GM12865 (cell line): ENCODE data around the gene SLC29A3.

Source experiments
- DNase-seq: peaks from one replicate; pipeline ENCODE4 v3.0.0; 2010; ENCODE audit warnings: low read depth
- H3K4me3 ChIP-seq: 2 replicates; pipeline ENCODE4 v1.5.1; 2011; ENCODE audit warnings: mild to moderate bottlenecking, low read depth, low read length, control low read depth
- CTCF ChIP-seq: IDR thresholded peaks from 2 replicates; pipeline ENCODE4 v1.5.1; 2011; ENCODE audit warnings: low read length, control low read depth, low read depth, inconsistent platforms; ENCODE audit not compliant: insufficient read depth; ENCODE audit errors: missing control alignments

Gene SLC29A3

GRCh38 chr10:71314028-71314693 lies 4.9 kb upstream of the SLC29A3 start:
- H3K4me3 ChIP-seq = no peak overlapping the region
- peak; percentile 84 for TF ChIP-seq CTCF
- DNase-seq = peak; percentile 61

GRCh38 chr10:71314694-71315225 lies 4.3 kb upstream of the SLC29A3 start:
- no peak for DNase-seq
- H3K4me3 ChIP-seq = no peak overlapping the region
- TF ChIP-seq CTCF = no peak

- H3K4me3 ChIP-seq = no peak overlapping the region
- no peak for DNase-seq
- no peak for TF ChIP-seq CTCF
These were observed 2.8 kb upstream of the SLC29A3 start for GRCh38 chr10:71316056-71316785.

- no peak for TF ChIP-seq CTCF
These were observed 2.3 kb upstream of the SLC29A3 start for GRCh38 chr10:71316786-71317160.

GRCh38 chr10:71317739-71318138 lies 1.3 kb upstream of the SLC29A3 start:
- TF ChIP-seq CTCF = no peak
- H3K4me3 ChIP-seq = no peak overlapping the region
- no peak for DNase-seq

More at GRCh38 chr10:71316786-71317160, 2.3 kb upstream of the SLC29A3 start:
- DNase-seq = no peak
- no peak overlapping the region for H3K4me3 ChIP-seq

GRCh38 chr10:71319800-71320392 lies 837 bp downstream of the SLC29A3 start:
- no peak for TF ChIP-seq CTCF
- peak overlapping the region; percentile 83 for H3K4me3 ChIP-seq

More at GRCh38 chr10:71319800-71320392, 837 bp downstream of the SLC29A3 start:
- DNase-seq = no peak
